ENCODE results near the gene RFC4. TPM values are rescaled to one million over a fixed set of nuclear protein-coding genes. Genes with fewer than 3 reads are reported as not detected.

RFC4 gene
- polyA plus RNA-seq, 3 donors: 3.9 to 6.2 (median 4.6) TPM

- no CpG with 5 or more reads among the region's 7 CpGs for WGBS (ENCODE audit: insufficient coverage)
- Mint-ChIP-seq H3K27ac (no peak overlapping the region), H3K27me3 (ENCODE audit: low read depth in 3 of 3) (peaks cover 1 to 6% (median 1%) of the 10 kb centered on the region in 3 donors), H3K36me3 (no peaks in the 10 kb centered on the region), H3K4me3 (no peak overlapping the region), H3K4me1 (peaks cover 6% of the 10 kb centered on the region), H3K9me3 (peaks cover 0 to 3% (median 0%) of the 10 kb centered on the region in 7 donors)
- no peaks in the 10 kb centered on the region for H3K9me3 ChIP-seq (replicated peaks in 1 of 2; ENCODE audit: control insufficient read depth in 1 of 2, insufficient read depth in 1 of 2, low read length in 2 of 2)
- no peak overlapping the region for H3K9ac ChIP-seq (ENCODE audit: insufficient read depth, low read length, poor library complexity, severe bottlenecking)
- no peak overlapping the region for H2AFZ ChIP-seq (ENCODE audit: insufficient read depth, low read depth, low read length, poor library complexity, severe bottlenecking)
- H3K27ac ChIP-seq (ENCODE audit: low read depth in 1 of 2, low read length in 2 of 2): no peak overlapping the region
- intact Hi-C loops (cut with micrococcal nuclease): no loop called here
- no peak overlapping the region for H3K4me2 ChIP-seq (replicated peaks; ENCODE audit: extremely low read depth, low read length, poor library complexity, severe bottlenecking)
- DNase-seq: no peak
- H3K4me3 ChIP-seq (replicated peaks in 1 of 3; ENCODE audit: low read depth in 2 of 3, low read length in 3 of 3): no peak overlapping the region
- TF ChIP-seq CTCF (IDR thresholded peaks at IDR 0.05): no peak
- no peaks in the 10 kb centered on the region for H3K36me3 ChIP-seq (replicated peaks in 1 of 2; ENCODE audit: control insufficient read depth in 1 of 2, insufficient read depth in 2 of 2, low read length in 2 of 2)
- H3K4me1 ChIP-seq (ENCODE audit: control insufficient read depth in 1 of 2, insufficient read depth in 2 of 2, low read length in 2 of 2): peaks cover 0 to 3% of the 10 kb centered on the region in 2 donors
- H4K20me1 ChIP-seq (ENCODE audit: insufficient read depth, low read length): no peaks in the 10 kb centered on the region
- no peaks in the 10 kb centered on the region for H3K79me2 ChIP-seq (ENCODE audit: insufficient read depth, low read length)
- H3K27me3 ChIP-seq (ENCODE audit: control insufficient read depth in 2 of 2, insufficient read depth in 2 of 2, low read length in 2 of 2): no peaks in the 10 kb centered on the region
Observed at GRCh38 chr3:186742618-186743380, 63.5 kb downstream of the RFC4 start.

Small RNA genes within 50 kb of the gene (small RNA-seq; reads per million reads assigned to genes)
- gene RF00092 (ENCODE audit: insufficient read length, low read depth) (not detected), gene RNU6-1105P (ENCODE audit: insufficient read length, low read depth) (not detected), gene SNORA4 (ENCODE audit: insufficient read length, low read depth) (not detected), gene SNORA63 (ENCODE audit: insufficient read length, low read depth) (not detected), gene SNORA81 (ENCODE audit: insufficient read length, low read depth) (not detected), gene SNORD2 (ENCODE audit: insufficient read length, low read depth) (not detected)

Other genes with a start within 250 kb of the RFC4 start
- 1 to 10 TPM; 9.2 to 9.6 (median 9.6) TPM for gene TBCCD1, start 239.1 kb downstream of the RFC4 start, polyA plus RNA-seq
- 10 to 100 TPM; 32.5 to 45.8 (median 44.6) TPM for gene DNAJB11, start 235.8 kb downstream of the RFC4 start, polyA plus RNA-seq
- not detected for gene AHSG, start 193.4 kb downstream of the RFC4 start, polyA plus RNA-seq
- not detected for gene FETUB, start 166.1 kb downstream of the RFC4 start, polyA plus RNA-seq
- not detected for gene HRG, start 140.5 kb downstream of the RFC4 start, polyA plus RNA-seq
- not detected for gene KNG1, start 89.1 kb downstream of the RFC4 start, polyA plus RNA-seq
- 100 to 1,000 TPM in 1 of 3 donors, 10 to 100 TPM in 2; 67.0 to 405 (median 73.0) TPM for gene EIF4A2, start 22.9 kb downstream of the RFC4 start, polyA plus RNA-seq
- not detected for gene ADIPOQ, start 36.2 kb upstream of the RFC4 start, polyA plus RNA-seq
- gene ST6GAL1, start 124.0 kb upstream of the RFC4 start, polyA plus RNA-seq: 10 to 100 TPM; 19.0 to 24.4 (median 20.5) TPM

Measured in CD14-positive monocyte (primary cell).